K562 (cell line): ENCODE results near the gene C10orf53. TPM values are rescaled to one million over a fixed set of nuclear protein-coding genes. Genes with fewer than 3 reads are reported as not detected.

Source experiments
- ATAC-seq: fragments of 200-7000 bp; cut with Tn5 transposase; 3 replicates; pipeline ENCODE4 v1.9.1; 2020; ENCODE audit warnings: moderate library complexity
- BruUV-seq: library from RNA; stranded (reverse); fragments of 400-500 nt; replicated peaks from 2 replicates; lab custom pipeline; 2021; lab: Mats Ljungman, UMichigan
- CTCF ChIA-PET: fragments of 300-600 bp; formaldehyde crosslinking; extraction: SDS; loops from one replicate; lab custom pipeline; 2021; ENCODE audit warnings: low intra/inter-chr PET ratio; lab: Yijun Ruan, JAX
- POLR2A ChIA-PET: fragments of 300-600, 350-650 bp; sonication (Branson Sonifier 250); formaldehyde crosslinking; extraction: SDS; loops from one replicate; lab custom pipeline; 2021; ENCODE audit warnings: antibody characterized with exemption, inconsistent platforms; lab: Yijun Ruan, JAX
- DNase-seq, 4 experiments: peaks; one replicate each; pipeline versions ENCODE4 v3.0.0 to v3.0.0-alpha.2; 2011 to 2018; ENCODE audit warnings: low spot score in 3 of 4, mixed read lengths in 3 of 4; ENCODE audit errors: extremely low read depth in 1 of 4
- FAIRE-seq: peaks from 2 replicates; lab custom pipeline; 2011; peaks lifted over from hg19 to GRCh38; lab: Jason Lieb, UNC
- H2AFZ ChIP-seq: 2 replicates; pipeline ENCODE4 v1.6.0; 2011; ENCODE audit warnings: low read depth, low read length, control low read depth, inconsistent platforms
- H3K27ac ChIP-seq: fragments of 200-600 bp; 3 replicates; pipeline ENCODE4 v1.8.0; 2011; ENCODE audit warnings: low read depth, mild to moderate bottlenecking, control low read depth, inconsistent platforms, low read length, moderate library complexity, mixed read lengths; ENCODE audit errors: extremely low read depth
- H3K27me3 ChIP-seq, 2 experiments: fragments of 300-600 bp in 1 of 2; 2 replicates in 1 of 2; 3 replicates in 1 of 2; pipeline versions ENCODE4 v1.6.0 to v1.8.0; 2011; ENCODE audit warnings: inconsistent platforms in 2 of 2, low read length in 2 of 2, mild to moderate bottlenecking in 1 of 2, mixed read lengths in 1 of 2, moderate library complexity in 1 of 2; ENCODE audit not compliant: control insufficient read depth in 2 of 2, insufficient read depth in 2 of 2
- H3K36me3 ChIP-seq: fragments of 300-600 bp; 3 replicates; pipeline ENCODE4 v1.8.0; 2011; ENCODE audit warnings: mild to moderate bottlenecking, low read length, inconsistent platforms; ENCODE audit not compliant: control insufficient read depth, insufficient read depth
- H3K4me1 ChIP-seq, 2 experiments: fragments of 200-600 bp in 1 of 2; replicated peaks in 1 of 2; 2 replicates in 1 of 2; 3 replicates in 1 of 2; pipeline versions ENCODE4 v1.5.1 to v1.8.0; 2011; ENCODE audit warnings: inconsistent platforms in 2 of 2, low read length in 2 of 2, mild to moderate bottlenecking in 1 of 2, mixed read lengths in 1 of 2, moderate library complexity in 1 of 2; ENCODE audit not compliant: control insufficient read depth in 2 of 2, insufficient read depth in 2 of 2
- H3K4me2 ChIP-seq: 2 replicates; pipeline ENCODE4 v1.6.1; 2011; ENCODE audit warnings: low read length, control low read depth, inconsistent platforms, mixed read lengths; ENCODE audit not compliant: insufficient read depth
- H3K4me3 ChIP-seq: fragments of 200-600 bp; sonication (generic), shearing (Covaris generic); 2 replicates; pipeline ENCODE4 v1.5.1; 2016; ENCODE audit warnings: control low read depth, inconsistent platforms
- H3K79me2 ChIP-seq: fragments of 200-600 bp; 3 replicates; pipeline ENCODE4 v1.8.0; 2011; ENCODE audit warnings: low read length, inconsistent platforms; ENCODE audit not compliant: control insufficient read depth, insufficient read depth
- H3K9ac ChIP-seq, 2 experiments: 2 replicates each; pipeline versions ENCODE4 v1.6.0 to v1.6.1; 2011; ENCODE audit warnings: low read depth in 2 of 2, low read length in 2 of 2, control low read depth in 1 of 2, inconsistent platforms in 1 of 2, mild to moderate bottlenecking in 1 of 2, mixed read lengths in 1 of 2; ENCODE audit not compliant: insufficient read depth in 1 of 2
- H3K9me1 ChIP-seq: one replicate; pipeline ENCODE4 v1.6.0; 2011; ENCODE audit warnings: inconsistent platforms, mild to moderate bottlenecking, low read length, moderate library complexity; ENCODE audit not compliant: control insufficient read depth, insufficient read depth
- H3K9me3 ChIP-seq: replicated peaks from 2 replicates; pipeline ENCODE4 v1.5.1; 2011; ENCODE audit warnings: low read depth, low read length, inconsistent platforms; ENCODE audit not compliant: control insufficient read depth, insufficient read depth
- H4K20me1 ChIP-seq: replicated peaks from 2 replicates; pipeline ENCODE4 v1.6.1; 2011; ENCODE audit warnings: low read length, inconsistent platforms, mixed read lengths; ENCODE audit not compliant: control insufficient read depth, insufficient read depth
- FOXA1 ChIP-seq: fragments of 450-650 bp; IDR thresholded peaks from 2 replicates; pipeline ENCODE4 v1.6.1; 2016; ENCODE audit warnings: mild to moderate bottlenecking, borderline replicate concordance
- HMG20B ChIP-seq: fragments of 250-450 bp; sonication (Bioruptor Pico); IDR thresholded peaks from 2 replicates; pipeline ENCODE4 v1.5.0; 2021; ENCODE audit warnings: mild to moderate bottlenecking
- KDM5B ChIP-seq: fragments of 200-600 bp; sonication (generic); IDR thresholded peaks from 2 replicates; pipeline ENCODE4 v1.6.1; 2012; ENCODE audit warnings: low read depth, mild to moderate bottlenecking, moderate library complexity, low read length, control low read depth, inconsistent platforms; ENCODE audit not compliant: insufficient replicate concordance
- PCBP1 ChIP-seq: fragments of 200-400 bp; formaldehyde crosslinking; IDR thresholded peaks from 2 replicates; pipeline ENCODE4 v1.6.1; 2018; ENCODE audit warnings: mild to moderate bottlenecking, low read depth, low read length; ENCODE audit not compliant: poor library complexity, severe bottlenecking
- SREBF1 ChIP-seq: fragments of 150-350 bp; IDR thresholded peaks from 2 replicates; pipeline ENCODE4 v1.6.1; 2014; ENCODE audit warnings: antibody characterized with exemption, low read depth, low read length, borderline replicate concordance
- ZNF143 ChIP-seq: sonication (generic); formaldehyde crosslinking; IDR thresholded peaks from 2 replicates; pipeline ENCODE4 v1.9.0; 2022; ENCODE audit warnings: mild to moderate bottlenecking, missing genetic modification reagents
- WGBS: fragments of 100-300 bp; shearing (Covaris generic); methylation state at CpG from one replicate; pipeline ENCODE4 v1.1.6; 2016; ENCODE audit warnings: low coverage, mixed read lengths; ENCODE audit not compliant: insufficient coverage; ENCODE audit errors: missing lambda C conversion rate; 5-methylcytosine and 5-hydroxymethylcytosine counted together
- in situ Hi-C: fragments of 300-500 bp; cut with MboI; formaldehyde crosslinking; loops from 4 replicates; pipeline ENCODE4 v1.15.0; 2018; ENCODE audit warnings: inconsistent platforms, mixed read lengths
- intact Hi-C: fragments of 100-400 bp; cut with micrococcal nuclease; formaldehyde crosslinking; loops from 2 replicates; pipeline ENCODE4 v1.14.2; 2022
- polyA plus RNA-seq, 8 experiments: library from polyadenylated mRNA; depleted of rRNA in 4 of 8; stranded (reverse) in 5 of 8; unstranded in 3 of 8; fragments of >200 nt; fragmentation: Nextera tagmentation in 2 of 8; fragmentation: Illumina TruSeq in 1 of 8; extraction: Ambion mirVana in 2 of 8; extraction: Trizol in 1 of 8; gene quantifications; 2 replicates each; pipeline versions ENCODE4 v1.2.1 to v1.2.3, GENCODE V29; 2011 to 2014; ENCODE audit warnings: inconsistent platforms in 1 of 8, missing spikeins in 1 of 8
- total RNA-seq, 7 experiments: library from RNA; depleted of rRNA in 6 of 7; stranded (reverse); fragments of >200 nt in 6 of 7; fragmentation: Illumina TruSeq in 2 of 7; extraction: Trizol in 2 of 7; gene quantifications; 2 replicates each; pipeline versions ENCODE4 v1.2.1 to v1.2.3, GENCODE V29; 2011 to 2021; ENCODE audit warnings: low replicate concordance in 1 of 7
- TF ChIP-seq, protein P1 (sequence below): fragments of 250-450 bp; sonication (Bioruptor Pico); IDR thresholded peaks from 2 replicates; pipeline ENCODE4 v1.4.0; 2020; ENCODE audit warnings: mild to moderate bottlenecking
- TF ChIP-seq, protein P2 (sequence below): fragments of 250-450 bp; sonication (Bioruptor Pico); IDR thresholded peaks from 2 replicates; pipeline ENCODE4 v1.5.0; 2022; ENCODE audit warnings: mild to moderate bottlenecking
- TF ChIP-seq, protein P3 (sequence below): fragments of 450-650 bp; formaldehyde crosslinking; IDR thresholded peaks from 2 replicates; pipeline ENCODE4 v1.4.0; 2022; ENCODE audit warnings: missing genetic modification characterization

The C10orf53 gene
- total and polyA plus RNA-seq, 9 of the 15 experiments (the other 6 are each of a cell fraction or from before 2014, with no cell fraction given), result not detected

DNA sequence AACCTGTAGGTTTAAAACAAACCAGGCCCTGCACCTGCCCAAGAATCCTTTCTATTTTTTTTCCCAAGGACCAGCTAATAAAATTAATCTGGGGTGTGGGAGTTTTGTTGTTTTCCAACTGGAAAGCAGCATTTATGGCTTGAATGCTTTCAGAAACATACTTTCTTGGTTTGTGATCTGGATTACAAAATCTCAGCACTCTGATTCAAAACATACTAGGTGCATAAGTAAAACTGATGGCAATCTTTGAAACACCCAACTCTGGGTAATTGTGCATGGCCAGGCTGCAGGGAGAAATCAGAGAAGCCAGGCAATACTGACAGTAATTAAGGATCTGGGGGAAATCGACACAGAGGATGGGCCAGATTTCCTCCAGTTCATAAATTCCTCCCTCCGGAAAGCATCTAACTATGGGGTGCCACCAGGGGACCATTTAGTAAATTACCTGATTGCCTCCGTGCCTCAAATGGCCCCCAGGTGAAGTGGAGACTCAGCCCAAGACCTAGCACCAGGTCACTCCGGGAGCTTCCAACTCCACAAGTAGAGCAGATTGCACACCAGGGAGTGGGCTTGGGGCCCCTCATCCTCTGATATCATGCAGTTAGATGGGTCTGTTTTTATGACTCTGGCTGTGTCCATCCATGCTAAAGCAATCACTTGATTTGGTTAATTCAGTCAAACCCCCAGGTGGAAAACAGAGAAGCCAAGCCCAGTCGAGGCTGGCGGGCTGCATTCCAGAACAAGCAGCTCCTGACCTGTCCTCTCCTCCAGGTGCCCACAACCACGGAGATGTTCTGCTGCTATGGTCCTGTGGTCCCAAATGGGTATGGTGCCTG, 15.2 kb upstream of the C10orf53 start:
- Histone ChIP-seq H3K4me1 (no peaks in the 10 kb centered on the region), H3K79me2 (no peaks in the 10 kb centered on the region), H3K36me3 (no peaks in the 10 kb centered on the region), H3K9ac (no peak overlapping the region), H3K4me2 (no peak overlapping the region), H3K27me3 (peaks cover 0 to 44% of the 10 kb centered on the region in 2 experiments), H2AFZ (no peak overlapping the region), H3K4me3 (no peak overlapping the region), H4K20me1 (0 out of 2 replicates have a peak, but pooled peaks cover 4% of the 10 kb centered on the region), H3K9me1 (no peaks in the 10 kb centered on the region), H3K27ac (no peak overlapping the region), H3K9me3 (no peaks in the 10 kb centered on the region)
- 0% methylated on average over 7 of the region's 7 CpGs for WGBS
- intact Hi-C loops (no loop called here), in situ Hi-C loops (no loop called here)
- BruUV-seq, result no TSS peak
- DNase-seq (no peak), FAIRE-seq (no peak), ATAC-seq (no peak)
- ChIA-PET CTCF (no interaction called here), POLR2A (no interaction called here)
- TF ChIP-seq FOXA1 (no peak), SREBF1 (no peak), PCBP1 (no peak), ZNF143 (no peak), HMG20B (no peak), KDM5B (no peak)
- TF ChIP-seq, protein P1, sequence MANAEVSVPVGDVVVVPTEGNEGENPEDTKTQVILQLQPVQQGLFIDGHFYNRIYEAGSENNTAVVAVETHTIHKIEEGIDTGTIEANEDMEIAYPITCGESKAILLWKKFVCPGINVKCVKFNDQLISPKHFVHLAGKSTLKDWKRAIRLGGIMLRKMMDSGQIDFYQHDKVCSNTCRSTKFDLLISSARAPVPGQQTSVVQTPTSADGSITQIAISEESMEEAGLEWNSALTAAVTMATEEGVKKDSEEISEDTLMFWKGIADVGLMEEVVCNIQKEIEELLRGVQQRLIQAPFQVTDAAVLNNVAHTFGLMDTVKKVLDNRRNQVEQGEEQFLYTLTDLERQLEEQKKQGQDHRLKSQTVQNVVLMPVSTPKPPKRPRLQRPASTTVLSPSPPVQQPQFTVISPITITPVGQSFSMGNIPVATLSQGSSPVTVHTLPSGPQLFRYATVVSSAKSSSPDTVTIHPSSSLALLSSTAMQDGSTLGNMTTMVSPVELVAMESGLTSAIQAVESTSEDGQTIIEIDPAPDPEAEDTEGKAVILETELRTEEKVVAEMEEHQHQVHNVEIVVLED (CRISPR knock-in tag), result no peak
- TF ChIP-seq, protein P2, sequence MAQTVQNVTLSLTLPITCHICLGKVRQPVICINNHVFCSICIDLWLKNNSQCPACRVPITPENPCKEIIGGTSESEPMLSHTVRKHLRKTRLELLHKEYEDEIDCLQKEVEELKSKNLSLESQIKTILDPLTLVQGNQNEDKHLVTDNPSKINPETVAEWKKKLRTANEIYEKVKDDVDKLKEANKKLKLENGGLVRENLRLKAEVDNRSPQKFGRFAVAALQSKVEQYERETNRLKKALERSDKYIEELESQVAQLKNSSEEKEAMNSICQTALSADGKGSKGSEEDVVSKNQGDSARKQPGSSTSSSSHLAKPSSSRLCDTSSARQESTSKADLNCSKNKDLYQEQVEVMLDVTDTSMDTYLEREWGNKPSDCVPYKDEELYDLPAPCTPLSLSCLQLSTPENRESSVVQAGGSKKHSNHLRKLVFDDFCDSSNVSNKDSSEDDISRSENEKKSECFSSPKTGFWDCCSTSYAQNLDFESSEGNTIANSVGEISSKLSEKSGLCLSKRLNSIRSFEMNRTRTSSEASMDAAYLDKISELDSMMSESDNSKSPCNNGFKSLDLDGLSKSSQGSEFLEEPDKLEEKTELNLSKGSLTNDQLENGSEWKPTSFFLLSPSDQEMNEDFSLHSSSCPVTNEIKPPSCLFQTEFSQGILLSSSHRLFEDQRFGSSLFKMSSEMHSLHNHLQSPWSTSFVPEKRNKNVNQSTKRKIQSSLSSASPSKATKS (CRISPR knock-in tag), result no peak
- TF ChIP-seq, protein P3, sequence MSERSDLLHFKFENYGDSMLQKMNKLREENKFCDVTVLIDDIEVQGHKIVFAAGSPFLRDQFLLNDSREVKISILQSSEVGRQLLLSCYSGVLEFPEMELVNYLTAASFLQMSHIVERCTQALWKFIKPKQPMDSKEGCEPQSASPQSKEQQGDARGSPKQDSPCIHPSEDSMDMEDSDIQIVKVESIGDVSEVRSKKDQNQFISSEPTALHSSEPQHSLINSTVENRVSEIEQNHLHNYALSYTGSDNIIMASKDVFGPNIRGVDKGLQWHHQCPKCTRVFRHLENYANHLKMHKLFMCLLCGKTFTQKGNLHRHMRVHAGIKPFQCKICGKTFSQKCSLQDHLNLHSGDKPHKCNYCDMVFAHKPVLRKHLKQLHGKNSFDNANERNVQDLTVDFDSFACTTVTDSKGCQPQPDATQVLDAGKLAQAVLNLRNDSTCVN (CRISPR knock-in tag), result no peak
